HTR-8/SVneo (cell line): ENCODE data around the gene TOR1AIP1.
"Not testable (repeated sequence)": the region's sequence is repeated elsewhere in the genome, so short reads cannot be mapped to it uniquely, and the experiment has no call there.

Experiments
- DNase-seq: peaks from one replicate; pipeline ENCODE4 v3.0.0; 2011; ENCODE audit warnings: low spot score, mixed read lengths; ENCODE audit not compliant: insufficient read length
- FAIRE-seq: peaks from 2 replicates; lab custom pipeline; 2011; peaks lifted over from hg19 to GRCh38; lab: Jason Lieb, UNC

TOR1AIP1 gene, protein sequence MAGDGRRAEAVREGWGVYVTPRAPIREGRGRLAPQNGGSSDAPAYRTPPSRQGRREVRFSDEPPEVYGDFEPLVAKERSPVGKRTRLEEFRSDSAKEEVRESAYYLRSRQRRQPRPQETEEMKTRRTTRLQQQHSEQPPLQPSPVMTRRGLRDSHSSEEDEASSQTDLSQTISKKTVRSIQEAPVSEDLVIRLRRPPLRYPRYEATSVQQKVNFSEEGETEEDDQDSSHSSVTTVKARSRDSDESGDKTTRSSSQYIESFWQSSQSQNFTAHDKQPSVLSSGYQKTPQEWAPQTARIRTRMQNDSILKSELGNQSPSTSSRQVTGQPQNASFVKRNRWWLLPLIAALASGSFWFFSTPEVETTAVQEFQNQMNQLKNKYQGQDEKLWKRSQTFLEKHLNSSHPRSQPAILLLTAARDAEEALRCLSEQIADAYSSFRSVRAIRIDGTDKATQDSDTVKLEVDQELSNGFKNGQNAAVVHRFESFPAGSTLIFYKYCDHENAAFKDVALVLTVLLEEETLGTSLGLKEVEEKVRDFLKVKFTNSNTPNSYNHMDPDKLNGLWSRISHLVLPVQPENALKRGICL

GRCh38 chr1:179882253-179883039 lies at the start of gene TOR1AIP1:
Gene TOR1AIP1 (plus strand): TSS chr1:179882285. CDS start chr1:179882503, 218 bp downstream.
- DNase-seq (peak; percentile 92), FAIRE-seq (peak; percentile 89)

GRCh38 chr1:179836686-179837445 lies 45.2 kb upstream of the TOR1AIP1 start:
- not testable (repeated sequence) for DNase-seq, FAIRE-seq

DNA sequence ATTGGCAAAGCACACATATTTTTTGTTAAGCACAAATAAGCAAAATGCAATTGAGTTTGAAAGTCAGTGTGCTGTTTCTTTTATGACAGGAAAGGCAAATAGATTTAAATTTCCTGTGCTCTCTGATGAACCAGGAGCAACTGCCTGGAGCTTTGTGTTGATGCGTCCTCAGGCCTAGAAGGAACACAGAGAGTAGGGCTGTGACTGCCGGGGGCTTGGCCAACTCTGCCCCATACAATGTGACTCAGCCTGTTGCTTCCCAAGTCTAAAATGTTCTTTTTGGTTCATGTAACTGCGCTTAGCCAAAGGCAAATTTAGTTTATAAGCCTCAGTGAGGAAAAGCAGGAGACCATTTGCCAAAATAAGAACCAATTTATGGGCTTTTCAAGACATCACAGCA lies 42.0 kb upstream of the TOR1AIP1 start:
- FAIRE-seq = no peak
- DNase-seq = no peak

DNA sequence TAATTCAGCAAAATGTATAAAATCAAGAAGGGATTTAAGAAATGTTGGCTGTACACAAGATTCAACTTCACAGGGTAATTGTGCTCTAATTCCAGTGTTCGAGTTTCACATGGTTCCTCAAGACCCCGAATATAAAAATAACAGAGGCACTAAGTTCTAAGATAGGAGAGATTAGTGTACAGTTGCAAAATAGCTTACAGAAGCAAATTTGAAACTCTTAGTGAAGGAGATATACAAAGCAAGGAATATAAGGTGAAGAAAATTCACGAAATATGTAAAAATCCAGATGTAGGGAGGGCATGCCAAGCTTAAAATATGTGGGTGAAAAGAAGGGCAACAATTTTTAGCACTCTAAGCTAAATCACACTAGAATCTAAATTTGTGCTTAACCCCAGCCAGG lies 33.9 kb upstream of the TOR1AIP1 start:
- FAIRE-seq = no peak
- DNase-seq = no peak

DNA sequence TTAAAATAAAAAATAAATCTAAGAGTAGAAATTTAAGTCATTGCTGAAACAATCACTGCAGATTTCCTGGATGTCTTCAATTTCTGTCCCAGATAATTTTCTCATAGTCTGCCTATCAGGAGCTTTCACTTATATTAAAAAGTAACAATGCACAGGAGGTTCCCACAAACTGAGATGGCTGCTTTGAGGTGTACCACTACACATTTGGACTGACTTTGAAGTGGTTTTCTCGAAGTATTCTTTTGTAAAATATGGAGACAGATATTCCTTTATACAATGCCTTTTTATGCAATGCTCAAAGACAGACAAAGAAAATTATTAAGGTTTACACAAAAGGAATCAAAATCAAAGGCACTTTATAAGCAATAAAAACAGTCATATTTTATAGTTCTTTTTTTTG lies 29.0 kb upstream of the TOR1AIP1 start:
- DNase-seq (no peak), FAIRE-seq (no peak)

- FAIRE-seq, DNase-seq: not testable (repeated sequence)
Measured at GRCh38 chr1:179855831-179856230, 26.3 kb upstream of the TOR1AIP1 start.

DNA sequence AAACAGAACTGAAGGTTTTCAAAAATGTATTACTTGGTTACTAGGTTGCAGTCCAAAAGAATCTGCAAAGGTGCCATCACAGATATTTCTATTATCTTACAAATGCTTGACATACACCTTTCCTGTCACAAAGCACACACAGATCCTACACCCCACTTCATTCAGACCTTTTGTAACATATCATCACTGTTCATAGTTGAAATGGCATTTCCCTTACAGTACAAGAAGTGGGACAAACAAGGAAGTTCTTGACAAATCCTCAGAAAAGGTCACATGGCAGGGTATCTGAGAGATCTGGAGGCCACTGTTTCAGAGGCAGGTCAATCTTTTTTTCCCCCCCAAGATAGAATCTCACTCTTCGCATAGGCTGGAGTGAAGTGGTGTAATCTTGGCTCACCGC lies 25.8 kb upstream of the TOR1AIP1 start:
- FAIRE-seq (no peak), DNase-seq (no peak)

DNA sequence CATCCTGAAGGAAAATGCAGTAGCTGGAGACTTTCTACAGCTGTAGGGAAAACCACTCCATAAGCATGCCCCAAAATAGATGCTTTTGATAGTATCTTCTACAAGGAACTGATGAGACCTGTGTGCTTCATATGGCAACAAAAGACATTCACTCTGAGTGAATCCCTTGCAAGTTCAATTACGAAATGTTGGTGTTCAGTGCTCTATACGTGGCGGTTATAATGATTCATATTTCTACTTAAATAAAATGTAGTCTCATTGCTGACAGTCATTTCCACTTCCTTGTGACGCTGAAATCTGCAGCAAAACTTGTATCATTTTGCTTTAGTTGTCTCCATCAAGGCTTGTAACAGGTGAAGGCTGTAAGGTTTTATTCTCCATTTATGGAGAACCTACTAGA lies 25.1 kb upstream of the TOR1AIP1 start:
- FAIRE-seq = no peak
- DNase-seq = no peak

- no peak for FAIRE-seq
- no peak for DNase-seq
Measured at GRCh38 chr1:179860652-179861051, 21.4 kb upstream of the TOR1AIP1 start.

DNA sequence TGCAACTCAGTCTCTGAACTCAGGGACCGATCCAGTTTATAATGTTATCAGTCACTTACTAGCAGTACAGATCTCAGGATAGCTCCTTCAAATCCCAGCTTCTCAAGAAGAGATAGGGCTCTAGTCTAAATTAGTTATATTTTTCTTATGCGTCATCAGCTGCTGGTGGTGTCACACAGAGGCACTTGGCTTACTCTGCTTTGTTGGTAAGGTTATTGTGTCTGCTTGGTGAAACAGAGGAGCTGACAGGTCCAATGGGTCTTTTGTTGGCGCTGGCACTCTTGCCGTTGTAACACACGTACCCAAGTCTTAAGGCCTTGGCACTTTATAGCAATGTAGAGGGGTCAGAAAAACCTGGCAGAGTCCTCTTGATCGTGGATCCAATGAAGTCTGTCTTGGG lies 16.7 kb upstream of the TOR1AIP1 start:
- no peak for FAIRE-seq

GRCh38 chr1:179866616-179867015 lies 15.5 kb upstream of the TOR1AIP1 start:
- no peak for DNase-seq
- FAIRE-seq = no peak

More for the DNA sequence above, 16.7 kb upstream of the TOR1AIP1 start:
- DNase-seq = no peak

DNA sequence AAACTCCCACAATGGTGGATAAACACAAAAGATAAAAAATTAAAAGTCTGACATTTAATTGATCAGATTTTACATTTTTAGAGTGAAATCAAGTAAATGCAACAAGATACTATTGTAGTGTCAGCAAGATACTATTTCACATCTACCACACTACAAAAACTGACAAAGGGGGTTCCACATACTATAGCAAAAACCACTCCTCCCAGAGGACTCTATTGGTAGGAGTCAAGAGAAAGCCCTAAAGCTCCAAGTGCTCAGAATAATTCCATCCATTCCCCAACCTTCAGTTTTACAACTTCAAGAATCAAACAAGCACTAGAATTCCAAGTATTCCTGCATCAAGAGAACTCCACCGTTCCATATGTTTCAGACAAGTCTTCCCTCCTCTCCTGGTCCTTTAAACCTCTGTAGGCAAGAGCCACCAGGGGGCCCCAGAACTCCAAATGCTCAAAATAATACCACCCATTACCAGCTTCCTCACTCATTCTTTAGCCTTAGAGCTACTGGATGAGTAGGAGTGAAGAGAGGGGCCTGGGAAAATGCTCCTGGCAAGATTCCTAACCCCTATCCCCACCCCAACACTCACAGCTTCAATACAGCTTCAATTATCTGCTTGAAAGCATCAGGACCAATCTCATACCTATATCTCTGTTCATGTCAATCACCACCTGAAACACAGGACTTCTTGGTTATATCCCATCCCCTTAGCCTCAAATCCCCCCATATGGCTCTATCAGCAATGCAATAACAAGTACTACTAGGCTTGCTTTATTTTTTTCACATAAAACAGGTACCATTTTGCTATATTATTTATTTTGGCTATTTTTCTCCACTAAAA lies 14.4 kb upstream of the TOR1AIP1 start:
- no peak for FAIRE-seq
- DNase-seq = peak; percentile 63

GRCh38 chr1:179870870-179871269 lies 11.2 kb upstream of the TOR1AIP1 start:
- FAIRE-seq = no peak
- DNase-seq = no peak

DNA sequence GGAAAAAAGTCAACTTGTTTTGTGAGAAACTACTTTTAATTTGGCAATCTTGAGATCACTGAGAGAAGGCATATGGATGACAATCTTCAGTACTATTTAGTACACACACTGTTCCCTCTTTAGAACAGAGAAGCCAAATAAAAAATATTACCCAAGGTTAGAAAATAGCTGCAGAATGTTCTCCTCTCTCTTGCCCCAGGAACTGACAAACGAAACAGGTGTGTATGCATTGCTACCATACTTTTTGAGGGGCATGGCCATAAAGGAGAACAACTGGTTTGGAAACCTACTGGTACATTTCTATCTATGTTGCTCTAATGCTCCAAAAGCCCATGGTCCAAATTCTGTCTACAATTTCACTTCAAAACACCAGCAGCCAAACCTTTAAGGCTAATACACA lies 10.1 kb upstream of the TOR1AIP1 start:
- FAIRE-seq (no peak), DNase-seq (no peak)

DNA sequence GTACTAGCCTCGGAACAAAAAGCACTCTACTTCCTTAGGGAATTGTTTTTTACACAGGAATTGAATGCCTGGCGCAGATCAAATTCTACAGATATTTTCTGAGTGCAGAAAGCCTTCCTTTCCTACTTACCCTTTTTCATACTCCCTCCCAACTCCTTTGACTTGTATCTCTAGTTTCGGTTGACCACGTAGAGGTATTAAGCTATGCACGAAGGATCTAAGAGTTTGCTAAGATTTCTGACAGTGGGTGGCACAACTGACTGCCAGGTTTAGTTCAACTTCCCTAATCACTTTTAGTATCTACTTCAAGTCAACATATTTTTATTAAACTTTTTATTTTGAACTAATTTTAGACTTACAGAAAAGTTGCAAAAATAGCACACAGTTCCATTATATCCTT lies 9.5 kb upstream of the TOR1AIP1 start:
- DNase-seq = no peak
- no peak for FAIRE-seq

- no peak for DNase-seq
- FAIRE-seq = no peak
Measured at GRCh38 chr1:179873438-179873851, 8.6 kb upstream of the TOR1AIP1 start.

- no peak for FAIRE-seq
Measured at GRCh38 chr1:179875596-179876299, 6.3 kb upstream of the TOR1AIP1 start.

GRCh38 chr1:179876300-179876715 lies 5.8 kb upstream of the TOR1AIP1 start:
- DNase-seq (no peak), FAIRE-seq (no peak)

More at GRCh38 chr1:179875596-179876299, 6.3 kb upstream of the TOR1AIP1 start:
- DNase-seq = no peak
